ENCODE results near the gene CALD1.

CALD1 gene

GRCh38 chr7:134933460-134934068 is 154.1 kb downstream of the CALD1 start:
- no peak overlapping the region for H3K18ac ChIP-seq (ENCODE audit: low read depth in 1 of 2, low read length in 2 of 2)
- no peak overlapping the region for H2AK5ac ChIP-seq (ENCODE audit: low read length, severe bottlenecking)
- DNase-seq, result no peak
- no peak overlapping the region for H3K4ac ChIP-seq (ENCODE audit: low read depth in 1 of 2, low read length in 2 of 2)
- H3K23ac ChIP-seq (ENCODE audit: low read length in 2 of 2), result no peak overlapping the region
- H2AFZ ChIP-seq (ENCODE audit: low read depth, low read length), result no peak overlapping the region
- no peak overlapping the region for H3K4me3 ChIP-seq (ENCODE audit: insufficient read depth in 1 of 2, low read depth in 1 of 2, low read length in 2 of 2)
- no peak overlapping the region for H2BK120ac ChIP-seq (ENCODE audit: low read depth, low read length)
- no peak overlapping the region for H4K8ac ChIP-seq (ENCODE audit: low read length)
- H3K14ac ChIP-seq (ENCODE audit: low read length in 2 of 2), result no peak overlapping the region
- no peak overlapping the region for H4K91ac ChIP-seq (ENCODE audit: low read length)
- H3K36me3 ChIP-seq (ENCODE audit: control insufficient read depth in 1 of 2, insufficient read depth in 2 of 2, low read depth in 1 of 2, low read length in 2 of 2), result peaks cover 24 to 98% of the 10 kb centered on the region in 2 experiments
- H3K79me1 ChIP-seq (replicated peaks; ENCODE audit: low read length, poor library complexity, severe bottlenecking), result peaks cover 19% of the 10 kb centered on the region
- 95% methylated on average over 3 of the region's 3 CpGs for WGBS
- H3K27ac ChIP-seq (ENCODE audit: low read length, poor library complexity, severe bottlenecking), result peak overlapping the region; percentile 30
- H3K4me1 ChIP-seq (ENCODE audit: control insufficient read depth, insufficient read depth, low read depth, low read length), result peaks cover 7% of the 10 kb centered on the region
- H3K27me3 ChIP-seq (ENCODE audit: control insufficient read depth in 1 of 2, insufficient read depth in 1 of 2, low read length in 2 of 2), result no peaks in the 10 kb centered on the region
- H2BK12ac ChIP-seq (ENCODE audit: low read length in 2 of 2), result no peak overlapping the region
- H2BK15ac ChIP-seq (ENCODE audit: low read depth, poor library complexity, severe bottlenecking), result no peak overlapping the region
- H3K9me3 ChIP-seq (ENCODE audit: control insufficient read depth, low read length), result no peaks in the 10 kb centered on the region
- H3K9ac ChIP-seq (ENCODE audit: low read length), result peak overlapping the region; percentile 64
- no peak overlapping the region for H3K4me2 ChIP-seq (ENCODE audit: low read length, poor library complexity, severe bottlenecking)
- no peak overlapping the region for H2BK5ac ChIP-seq (ENCODE audit: low read depth, low read length, poor library complexity, severe bottlenecking)

GRCh38 chr7:134935701-134936100 is 156.3 kb downstream of the CALD1 start:
- Histone ChIP-seq H3K27ac (ENCODE audit: low read length, poor library complexity, severe bottlenecking) (no peak overlapping the region), H3K36me3 (ENCODE audit: control insufficient read depth in 1 of 2, insufficient read depth in 2 of 2, low read depth in 1 of 2, low read length in 2 of 2) (peaks cover 20 to 95% of the 10 kb centered on the region in 2 experiments), H2AFZ (ENCODE audit: low read depth, low read length) (no peak overlapping the region), H4K91ac (ENCODE audit: low read length) (no peak overlapping the region), H3K14ac (ENCODE audit: low read length in 2 of 2) (no peak overlapping the region), H3K27me3 (ENCODE audit: control insufficient read depth in 1 of 2, insufficient read depth in 1 of 2, low read length in 2 of 2) (no peaks in the 10 kb centered on the region), H2BK120ac (ENCODE audit: low read depth, low read length) (no peak overlapping the region), H3K9me3 (ENCODE audit: control insufficient read depth, low read length) (no peaks in the 10 kb centered on the region), H3K4me2 (ENCODE audit: low read length, poor library complexity, severe bottlenecking) (no peak overlapping the region), H3K18ac (ENCODE audit: low read depth in 1 of 2, low read length in 2 of 2) (no peak overlapping the region), H3K4me3 (ENCODE audit: insufficient read depth in 1 of 2, low read depth in 1 of 2, low read length in 2 of 2) (no peak overlapping the region), H3K4me1 (ENCODE audit: control insufficient read depth, insufficient read depth, low read depth, low read length) (peaks cover 7% of the 10 kb centered on the region), H4K8ac (ENCODE audit: low read length) (no peak overlapping the region), H3K4ac (ENCODE audit: low read depth in 1 of 2, low read length in 2 of 2) (no peak overlapping the region), H3K79me1 (replicated peaks; ENCODE audit: low read length, poor library complexity, severe bottlenecking) (peaks cover 25% of the 10 kb centered on the region), H2AK5ac (ENCODE audit: low read length, severe bottlenecking) (no peak overlapping the region), H3K23ac (ENCODE audit: low read length in 2 of 2) (no peak overlapping the region), H3K9ac (ENCODE audit: low read length) (peak overlapping the region; percentile 77), H2BK5ac (ENCODE audit: low read depth, low read length, poor library complexity, severe bottlenecking) (no peak overlapping the region), H2BK12ac (ENCODE audit: low read length in 2 of 2) (no peak overlapping the region), H2BK15ac (ENCODE audit: low read depth, poor library complexity, severe bottlenecking) (no peak overlapping the region)
- 100% methylated on average over 1 of the region's 2 CpGs for WGBS
- DNase-seq, result no peak

DNA sequence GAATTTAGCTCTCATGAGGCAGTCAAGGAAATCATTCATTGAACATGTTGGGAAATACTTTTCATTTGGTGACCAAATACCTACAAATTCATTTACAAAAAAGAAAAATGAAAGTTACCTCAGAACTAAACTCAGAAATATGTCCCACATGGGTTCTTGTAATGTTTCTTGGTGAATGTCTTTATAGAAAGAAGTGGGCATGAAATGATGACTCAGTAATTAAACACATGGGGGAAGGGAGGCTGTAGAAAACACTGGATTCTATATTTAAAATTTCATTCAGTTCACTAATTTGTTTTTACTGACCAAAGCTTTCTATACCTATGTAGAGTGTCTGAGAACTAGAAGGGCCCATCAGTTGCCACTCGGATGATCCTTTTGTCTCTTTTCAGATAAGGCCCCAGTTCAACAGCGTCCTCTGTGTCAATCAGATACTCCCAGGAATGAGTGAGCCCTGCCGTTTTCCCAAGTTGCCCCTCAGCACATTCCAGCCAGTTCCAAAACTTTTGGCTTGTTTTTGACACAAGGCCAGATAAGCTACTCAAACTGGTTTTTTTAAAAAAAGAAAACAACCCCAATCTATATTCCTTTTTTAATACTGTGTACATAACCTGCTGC is 157.6 kb downstream of the CALD1 start:
- H3K4me2 ChIP-seq (ENCODE audit: low read length, poor library complexity, severe bottlenecking), result no peak overlapping the region
- H3K36me3 ChIP-seq (ENCODE audit: control insufficient read depth in 1 of 2, insufficient read depth in 2 of 2, low read depth in 1 of 2, low read length in 2 of 2), result peaks cover 17 to 95% of the 10 kb centered on the region in 2 experiments
- peak overlapping the region; percentile 31 for H3K9ac ChIP-seq (ENCODE audit: low read length)
- 72% methylated on average over 3 of the region's 3 CpGs for WGBS
- H3K18ac ChIP-seq (ENCODE audit: low read depth in 1 of 2, low read length in 2 of 2), result no peak overlapping the region
- H3K23ac ChIP-seq (ENCODE audit: low read length in 2 of 2), result no peak overlapping the region
- no peak overlapping the region for H2BK120ac ChIP-seq (ENCODE audit: low read depth, low read length)
- no peaks in the 10 kb centered on the region for H3K9me3 ChIP-seq (ENCODE audit: control insufficient read depth, low read length)
- peak overlapping the region; percentile 73 for H2AK5ac ChIP-seq (ENCODE audit: low read length, severe bottlenecking)
- peak overlapping the region; percentile 32 for H4K8ac ChIP-seq (ENCODE audit: low read length)
- no peak overlapping the region for H3K4me3 ChIP-seq (ENCODE audit: insufficient read depth in 1 of 2, low read depth in 1 of 2, low read length in 2 of 2)
- H2BK12ac ChIP-seq (ENCODE audit: low read length in 2 of 2), result no peak overlapping the region
- no peak for DNase-seq
- H3K79me1 ChIP-seq (replicated peaks; ENCODE audit: low read length, poor library complexity, severe bottlenecking), result peaks cover 22% of the 10 kb centered on the region
- no peaks in the 10 kb centered on the region for H3K27me3 ChIP-seq (ENCODE audit: control insufficient read depth in 1 of 2, insufficient read depth in 1 of 2, low read length in 2 of 2)
- no peak overlapping the region for H2BK5ac ChIP-seq (ENCODE audit: low read depth, low read length, poor library complexity, severe bottlenecking)
- H3K4me1 ChIP-seq (ENCODE audit: control insufficient read depth, insufficient read depth, low read depth, low read length), result peaks cover 9% of the 10 kb centered on the region
- no peak overlapping the region for H3K4ac ChIP-seq (ENCODE audit: low read depth in 1 of 2, low read length in 2 of 2)
- no peak overlapping the region for H3K14ac ChIP-seq (ENCODE audit: low read length in 2 of 2)
- no peak overlapping the region for H2AFZ ChIP-seq (ENCODE audit: low read depth, low read length)
- peak overlapping the region; percentile 42 for H3K27ac ChIP-seq (ENCODE audit: low read length, poor library complexity, severe bottlenecking)
- no peak overlapping the region for H4K91ac ChIP-seq (ENCODE audit: low read length)
- H2BK15ac ChIP-seq (ENCODE audit: low read depth, poor library complexity, severe bottlenecking), result no peak overlapping the region

GRCh38 chr7:134938141-134938540 is 158.7 kb downstream of the CALD1 start:
- WGBS, result 95% methylated on average over 4 of the region's 4 CpGs
- Histone ChIP-seq H3K18ac (ENCODE audit: low read depth in 1 of 2, low read length in 2 of 2) (no peak overlapping the region), H3K4me2 (ENCODE audit: low read length, poor library complexity, severe bottlenecking) (no peak overlapping the region), H2AK5ac (ENCODE audit: low read length, severe bottlenecking) (no peak overlapping the region), H2BK5ac (ENCODE audit: low read depth, low read length, poor library complexity, severe bottlenecking) (no peak overlapping the region), H3K4me3 (ENCODE audit: insufficient read depth in 1 of 2, low read depth in 1 of 2, low read length in 2 of 2) (no peak overlapping the region), H2BK120ac (ENCODE audit: low read depth, low read length) (no peak overlapping the region), H3K9ac (ENCODE audit: low read length) (no peak overlapping the region), H4K91ac (ENCODE audit: low read length) (no peak overlapping the region), H3K23ac (ENCODE audit: low read length in 2 of 2) (no peak overlapping the region), H3K79me1 (replicated peaks; ENCODE audit: low read length, poor library complexity, severe bottlenecking) (peaks cover 22% of the 10 kb centered on the region), H4K8ac (ENCODE audit: low read length) (peak overlapping the region; percentile 41), H3K36me3 (ENCODE audit: control insufficient read depth in 1 of 2, insufficient read depth in 2 of 2, low read depth in 1 of 2, low read length in 2 of 2) (peaks cover 11 to 93% of the 10 kb centered on the region in 2 experiments), H3K27ac (ENCODE audit: low read length, poor library complexity, severe bottlenecking) (no peak overlapping the region), H2BK15ac (ENCODE audit: low read depth, poor library complexity, severe bottlenecking) (no peak overlapping the region), H2AFZ (ENCODE audit: low read depth, low read length) (no peak overlapping the region), H3K14ac (ENCODE audit: low read length in 2 of 2) (no peak overlapping the region), H3K4ac (ENCODE audit: low read depth in 1 of 2, low read length in 2 of 2) (no peak overlapping the region), H3K4me1 (ENCODE audit: control insufficient read depth, insufficient read depth, low read depth, low read length) (peaks cover 5% of the 10 kb centered on the region), H3K27me3 (ENCODE audit: control insufficient read depth in 1 of 2, insufficient read depth in 1 of 2, low read length in 2 of 2) (no peaks in the 10 kb centered on the region), H3K9me3 (ENCODE audit: control insufficient read depth, low read length) (no peaks in the 10 kb centered on the region), H2BK12ac (ENCODE audit: low read length in 2 of 2) (no peak overlapping the region)
- DNase-seq, result no peak
